GM12878 (cell line): ENCODE measurements around the gene PKMYT1. TPM values are rescaled to one million over a fixed set of nuclear protein-coding genes. Genes with fewer than 3 reads are reported as not detected.

Experiments used
- ATAC-seq: fragments of 200-7000 bp; cut with Tn5 transposase; 3 replicates; pipeline ENCODE4 v1.9.1; 2020; ENCODE audit warnings: mild to moderate bottlenecking, moderate library complexity
- BruUV-seq: library from RNA; stranded (reverse); fragments of 400-500 nt; replicated peaks from 2 replicates; lab custom pipeline; 2021; lab: Mats Ljungman, UMichigan
- CTCF ChIA-PET: fragments of 300-600 bp; sonication (Branson Sonifier 250); formaldehyde crosslinking; extraction: SDS; loops from one replicate; lab custom pipeline; 2021; ENCODE audit warnings: inconsistent platforms; lab: Yijun Ruan, JAX
- POLR2A ChIA-PET: fragments of 350-600 bp; formaldehyde crosslinking; extraction: SDS; loops from one replicate; lab custom pipeline; 2021; ENCODE audit warnings: inconsistent platforms; lab: Charles Lee
- RAD21 ChIA-PET: fragments of 300-600 bp; sonication (Branson Sonifier 250); formaldehyde crosslinking; loops from one replicate; lab custom pipeline; 2023; ENCODE audit warnings: antibody characterized with exemption; ENCODE audit not compliant: unreplicated experiment; lab: Charles Lee
- SMC1A ChIA-PET: fragments of 300-600 bp; sonication (Branson Sonifier 250); formaldehyde crosslinking; loops from one replicate; lab custom pipeline; 2023; ENCODE audit not compliant: unreplicated experiment, uncharacterized antibody; lab: Charles Lee
- DNase-seq: peaks from one replicate; pipeline ENCODE4 v3.0.0-alpha.2; 2011; ENCODE audit warnings: low read depth, low spot score
- FAIRE-seq: peaks from 3 replicates; lab custom pipeline; 2011; peaks lifted over from hg19 to GRCh38; lab: Jason Lieb, UNC
- H2AFZ ChIP-seq: 2 replicates; pipeline ENCODE4 v1.6.0; 2011; ENCODE audit warnings: low read depth, low read length, control low read depth; ENCODE audit not compliant: control insufficient read depth
- H3K27ac ChIP-seq: 2 replicates; pipeline ENCODE4 v1.5.1; 2011; ENCODE audit warnings: control low read depth; ENCODE audit not compliant: control insufficient read depth, insufficient read depth
- H3K27me3 ChIP-seq, 2 experiments: replicated peaks in 1 of 2; 2 replicates each; pipeline versions ENCODE4 v1.6.0 to v1.6.1; 2011; ENCODE audit warnings: low read length in 1 of 2; ENCODE audit not compliant: control insufficient read depth in 2 of 2, insufficient read depth in 2 of 2
- H3K36me3 ChIP-seq, 2 experiments: 2 replicates each; pipeline ENCODE4 v1.5.1; 2011; ENCODE audit warnings: low read length in 1 of 2; ENCODE audit not compliant: control insufficient read depth in 2 of 2, insufficient read depth in 2 of 2
- H3K4me1 ChIP-seq: 2 replicates; pipeline ENCODE4 v1.6.1; 2011; ENCODE audit warnings: mild to moderate bottlenecking, low read length, moderate library complexity, mixed read lengths; ENCODE audit not compliant: control insufficient read depth, insufficient read depth
- H3K4me2 ChIP-seq: 2 replicates; pipeline ENCODE4 v1.6.0; 2011; ENCODE audit warnings: control low read depth; ENCODE audit not compliant: control insufficient read depth, insufficient read depth
- H3K4me3 ChIP-seq: fragments of 200-600 bp; sonication (generic); 2 replicates; pipeline ENCODE4 v1.5.1; 2016
- H3K79me2 ChIP-seq: 2 replicates; pipeline ENCODE4 v1.6.0; 2011; ENCODE audit warnings: low read length; ENCODE audit not compliant: control insufficient read depth, insufficient read depth
- H3K9ac ChIP-seq: 2 replicates; pipeline ENCODE4 v1.8.0; 2011; ENCODE audit warnings: low read length, control low read depth, mixed read lengths; ENCODE audit not compliant: control insufficient read depth, insufficient read depth
- H3K9me3 ChIP-seq: replicated peaks from 3 replicates; pipeline ENCODE4 v1.5.1; 2011; ENCODE audit warnings: mild to moderate bottlenecking, low read length; ENCODE audit not compliant: control insufficient read depth, insufficient read depth
- H4K20me1 ChIP-seq: 2 replicates; pipeline ENCODE4 v1.6.0; 2011; ENCODE audit not compliant: control insufficient read depth, insufficient read depth
- ATF7 ChIP-seq: fragments of 450-650 bp; IDR thresholded peaks from 2 replicates; pipeline ENCODE4 v1.6.1; 2016; ENCODE audit warnings: low read depth, mild to moderate bottlenecking
- BCL11A ChIP-seq: IDR thresholded peaks from 2 replicates; pipeline ENCODE4 v1.6.1; 2011; ENCODE audit warnings: low read depth, low read length
- CHD1 ChIP-seq: IDR thresholded peaks from 2 replicates; pipeline ENCODE4 v1.6.1; 2012; ENCODE audit warnings: low read depth, low read length, improper control_type of control experiment
- CHD2 ChIP-seq: IDR thresholded peaks from 2 replicates; pipeline ENCODE4 v1.6.1; 2011; ENCODE audit warnings: low read depth, low read length, improper control_type of control experiment, borderline replicate concordance
- KLF5 ChIP-seq: fragments of 450-650 bp; IDR thresholded peaks from 2 replicates; pipeline ENCODE4 v1.6.1; 2014; ENCODE audit warnings: mild to moderate bottlenecking; ENCODE audit not compliant: partially characterized antibody
- MAX ChIP-seq: IDR thresholded peaks from 2 replicates; pipeline ENCODE4 v1.6.1; 2012; ENCODE audit warnings: low read depth, low read length, improper control_type of control experiment
- MLLT1 ChIP-seq: fragments of 450-650 bp; IDR thresholded peaks from 2 replicates; pipeline ENCODE4 v1.6.1; 2016; ENCODE audit warnings: mild to moderate bottlenecking
- MTA2 ChIP-seq: fragments of 450-650 bp; IDR thresholded peaks from 2 replicates; pipeline ENCODE4 v1.6.1; 2016; ENCODE audit warnings: low read depth, mild to moderate bottlenecking, moderate library complexity
- NFIC ChIP-seq: IDR thresholded peaks from 2 replicates; pipeline ENCODE4 v1.6.1; 2012; ENCODE audit warnings: low read depth, mild to moderate bottlenecking, inconsistent platforms, low read length, moderate library complexity
- NR2C1 ChIP-seq: fragments of 450-650 bp; IDR thresholded peaks from 2 replicates; pipeline ENCODE4 v1.6.1; 2017; ENCODE audit warnings: antibody characterized with exemption, mild to moderate bottlenecking, moderate library complexity
- POLR2AphosphoS5 ChIP-seq: IDR thresholded peaks from 2 replicates; pipeline ENCODE4 v1.6.1; 2011; ENCODE audit warnings: mild to moderate bottlenecking, low read length, inconsistent platforms
- RCOR1 ChIP-seq: conservative IDR thresholded peaks from 2 replicates; pipeline ENCODE4 v1.6.1; 2012; ENCODE audit warnings: low read depth, low read length, improper control_type of control experiment
- SREBF2 ChIP-seq: IDR thresholded peaks from 2 replicates; pipeline ENCODE4 v1.6.1; 2012; ENCODE audit warnings: mild to moderate bottlenecking, low read length
- TBL1XR1 ChIP-seq: IDR thresholded peaks from 2 replicates; pipeline ENCODE4 v1.6.1; 2012; ENCODE audit warnings: low read depth, low read length, improper control_type of control experiment
- TCF7 ChIP-seq: IDR thresholded peaks from 2 replicates; pipeline ENCODE4 v1.6.1; 2014; ENCODE audit warnings: antibody characterized with exemption, borderline replicate concordance
- ZBED1 ChIP-seq: IDR thresholded peaks from 2 replicates; pipeline ENCODE4 v1.6.1; 2016; ENCODE audit warnings: borderline replicate concordance
- ZBTB40 ChIP-seq: fragments of 450-650 bp; IDR thresholded peaks from 2 replicates; pipeline ENCODE4 v1.6.1; 2016; ENCODE audit warnings: mild to moderate bottlenecking, moderate library complexity, borderline replicate concordance
- WGBS: methylation state at CpG from one replicate; pipeline ENCODE4 v1.1.6; 2016; ENCODE audit warnings: low lambda C conversion rate; ENCODE audit not compliant: insufficient replicate concordance, insufficient coverage; ENCODE audit errors: missing lambda C conversion rate; 5-methylcytosine and 5-hydroxymethylcytosine counted together
- in situ Hi-C: fragments of 300-500 bp; cut with MboI; formaldehyde crosslinking; loops from 9 replicates; pipeline ENCODE4 v1.14.3; 2018; ENCODE audit warnings: mixed read lengths
- intact Hi-C: fragments of 100-400 bp; cut with micrococcal nuclease; formaldehyde crosslinking; loops from one replicate; pipeline ENCODE4 v1.14.2; 2022; ENCODE audit not compliant: unreplicated experiment
- polyA plus RNA-seq, 11 experiments: library from polyadenylated mRNA; depleted of rRNA in 4 of 11; unstranded in 6 of 11; stranded (reverse) in 5 of 11; fragments of >200 nt; fragmentation: Nextera tagmentation in 4 of 11; fragmentation: Illumina TruSeq in 1 of 11; extraction: Ambion mirVana in 4 of 11; extraction: Trizol in 1 of 11; gene quantifications; 1 replicate in 1 of 11; 2 replicates in 10 of 11; pipeline versions ENCODE4 v1.2.1 to v1.2.3, GENCODE V29; 2011 to 2016; ENCODE audit warnings: inconsistent platforms in 2 of 11, missing spikeins in 2 of 11, low read depth in 1 of 11
- total RNA-seq, 4 experiments: library from RNA; depleted of rRNA in 3 of 4; stranded (reverse); fragments of >200 nt in 3 of 4; fragmentation: Illumina TruSeq in 1 of 4; extraction: Trizol in 1 of 4; gene quantifications; 2 replicates each; pipeline versions ENCODE4 v1.2.1 to v1.2.3, GENCODE V29; 2013 to 2021

The PKMYT1 gene
- total and polyA plus RNA-seq, 10 of the 15 experiments (the other 5 are each of a cell fraction or from before 2014, with no cell fraction given) = 4.6 to 101 (median 29.9) TPM

- peaks cover 4 to 7% of the 10 kb centered on the region in 2 experiments; a peak in 3 of 4 replicates for H3K36me3 ChIP-seq
- FAIRE-seq = no peak
- H3K27ac ChIP-seq = no peak overlapping the region
- no peak for DNase-seq
- ChIA-PET SMC1A (interaction anchor here (1.1 to 10.1 kb wide), 5 partner anchors 11 to 103 kb away, joined by 3 to 91 read pairs (median 5); no protein-coding TSS in a partner anchor), POLR2A (interaction anchor here (0.7 to 1.4 kb wide), 2 partner anchors 23 to 148 kb away, joined by 3 read pairs; no protein-coding TSS in a partner anchor)
- H3K9ac ChIP-seq = no peak overlapping the region
- WGBS = 92% methylated on average over 23 of the region's 24 CpGs
- H3K4me1 ChIP-seq = peaks cover 12% of the 10 kb centered on the region
- H4K20me1 ChIP-seq = 0 out of 2 replicates have a peak, but pooled peaks cover 3% of the 10 kb centered on the region
- TF ChIP-seq ZBTB40 = no peak
- no peak for TF ChIP-seq KLF5
- no peak for TF ChIP-seq SREBF2
- TF ChIP-seq ATF7 = no peak
- TF ChIP-seq TBL1XR1 = no peak
- TF ChIP-seq ZBED1 = no peak
- no peak for TF ChIP-seq CHD2
- no peak for TF ChIP-seq MAX
- TF ChIP-seq NFIC = no peak
- no peak for TF ChIP-seq TCF7
- TF ChIP-seq NR2C1 = no peak
- no peak for TF ChIP-seq BCL11A
- no peak for TF ChIP-seq MTA2
- TF ChIP-seq RCOR1 = no peak
- no peak for TF ChIP-seq MLLT1
- no peak for TF ChIP-seq CHD1
- no peak for TF ChIP-seq POLR2AphosphoS5
- TF ChIP-seq, all 136 proteins: peak for 0
- RAD21 ChIA-PET = interaction anchor here (1.5 to 6.5 kb wide), 5 partner anchors 7 to 44 kb away, joined by 4 to 94 read pairs (median 8); partner anchors contain the start of gene TNFRSF12A
- intact Hi-C loops (no loop called here), in situ Hi-C loops (no loop called here)
- peaks cover 7 to 8% of the 10 kb centered on the region in 2 experiments for H3K27me3 ChIP-seq
- no peak for ATAC-seq
- H2AFZ ChIP-seq = no peak overlapping the region
- no peaks in the 10 kb centered on the region for H3K79me2 ChIP-seq
- CTCF ChIA-PET = interaction anchor here (1.0 to 18.2 kb wide), 13 partner anchors 7 to 134 kb away, joined by 3 to 421 read pairs (median 8); partner anchors contain the start of genes PKMYT1, TNFRSF12A and ZNF213
- no peak overlapping the region for H3K4me3 ChIP-seq
- H3K4me2 ChIP-seq = no peak overlapping the region
- no TSS peak for BruUV-seq
- H3K9me3 ChIP-seq = no peaks in the 10 kb centered on the region
Measured at GRCh38 chr16:3026609-3027488, 46.6 kb upstream of the PKMYT1 start.
